Dendritic cell treated with granulocyte-macrophage colony-stimulating factor and Interleukin-4, amounts not matched to agents 40 ng/mL and 50 ng/mL, for 4 days (primary cell): ENCODE measurements around the gene GASK1B.

Source experiments
- H3K27ac Mint-ChIP-seq: one replicate; pipeline ENCODE4 v1.8.0; 2022; ENCODE audit warnings: mild to moderate bottlenecking, mixed read lengths
- H3K27me3 Mint-ChIP-seq: one replicate; pipeline ENCODE4 v1.8.0; 2022; ENCODE audit warnings: mild to moderate bottlenecking, mixed read lengths
- H3K36me3 Mint-ChIP-seq: one replicate; pipeline ENCODE4 v1.8.0; 2022; ENCODE audit warnings: low read depth, mixed read lengths
- H3K4me1 Mint-ChIP-seq: one replicate; pipeline ENCODE4 v1.8.0; 2022; ENCODE audit warnings: low read depth, mixed read lengths
- H3K4me3 Mint-ChIP-seq: one replicate; pipeline ENCODE4 v1.8.0; 2022; ENCODE audit warnings: mild to moderate bottlenecking, moderate library complexity, mixed read lengths
- H3K9me3 Mint-ChIP-seq: one replicate; pipeline ENCODE4 v1.8.0; 2022; ENCODE audit warnings: mixed read lengths
- intact Hi-C: fragments of 100-400 bp; cut with micrococcal nuclease; formaldehyde crosslinking; loops from one replicate; pipeline ENCODE4 v1.15.0; 2022

GASK1B gene

DNA sequence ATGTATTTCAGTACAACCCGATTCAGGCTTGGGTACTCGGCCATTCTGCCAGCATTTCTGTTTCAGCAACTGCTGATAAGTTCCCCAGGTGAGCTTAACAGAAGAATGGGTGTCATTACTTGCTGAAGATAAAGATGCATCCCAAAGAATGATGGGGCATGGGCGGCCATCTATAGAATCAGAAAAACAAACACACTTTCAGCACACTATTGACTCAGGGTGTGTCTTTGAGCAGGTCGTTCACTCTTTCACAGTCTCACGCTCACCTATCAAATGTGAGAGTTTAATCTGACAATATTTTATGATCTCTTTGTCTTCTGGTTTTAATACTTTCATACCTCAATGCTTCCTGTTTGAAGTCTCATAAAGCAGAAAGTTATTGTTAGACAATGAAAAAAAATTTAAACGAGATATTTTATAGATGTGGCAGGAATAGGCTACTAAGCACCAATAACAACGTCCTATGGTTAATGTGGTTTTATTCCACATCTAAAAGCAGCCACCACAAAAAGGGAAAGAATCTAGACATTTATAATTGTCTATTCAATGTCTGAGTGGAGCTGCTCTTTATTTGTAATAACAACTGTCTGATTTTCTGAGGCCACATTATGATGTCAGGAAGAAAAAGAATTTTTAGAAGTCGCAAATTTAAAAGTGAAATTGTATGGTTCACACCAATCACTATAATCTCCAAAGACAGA, 17.0 kb downstream of the GASK1B start:
- Mint-ChIP-seq H3K27me3 (no peaks in the 10 kb centered on the region), H3K4me1 (peaks cover 64% of the 10 kb centered on the region), H3K36me3 (peaks cover 86% of the 10 kb centered on the region), H3K4me3 (no peak overlapping the region), H3K9me3 (peaks cover 11% of the 10 kb centered on the region), H3K27ac (no peak overlapping the region)
- intact Hi-C loops: loop anchor here (5.0 kb wide), 1 partner anchor 34 kb away; no protein-coding TSS in a partner anchor

DNA sequence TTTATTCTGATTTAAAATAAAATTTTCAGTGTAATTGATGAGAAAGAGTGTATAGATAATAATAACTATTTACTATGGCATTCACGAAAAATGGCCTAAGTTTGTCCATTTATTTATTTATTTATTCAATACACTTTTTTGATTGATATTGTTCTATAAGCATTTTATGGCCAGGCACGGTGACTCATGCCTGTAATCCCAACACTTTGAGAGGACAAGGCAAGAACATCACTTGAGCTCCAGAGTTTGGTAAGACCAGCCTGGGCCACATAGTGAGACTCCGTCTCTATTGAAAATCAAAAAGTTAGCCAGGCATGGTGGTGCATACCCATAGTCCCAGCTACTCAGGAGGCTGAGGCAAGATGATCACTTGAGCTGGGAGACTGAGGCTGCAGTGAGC, 25.7 kb downstream of the GASK1B start:
- Mint-ChIP-seq H3K4me1 (peaks cover 20% of the 10 kb centered on the region), H3K9me3 (peaks cover 20% of the 10 kb centered on the region), H3K27me3 (no peaks in the 10 kb centered on the region), H3K27ac (no peak overlapping the region), H3K4me3 (no peak overlapping the region), H3K36me3 (peaks cover 64% of the 10 kb centered on the region)
- intact Hi-C loops: no loop called here

DNA sequence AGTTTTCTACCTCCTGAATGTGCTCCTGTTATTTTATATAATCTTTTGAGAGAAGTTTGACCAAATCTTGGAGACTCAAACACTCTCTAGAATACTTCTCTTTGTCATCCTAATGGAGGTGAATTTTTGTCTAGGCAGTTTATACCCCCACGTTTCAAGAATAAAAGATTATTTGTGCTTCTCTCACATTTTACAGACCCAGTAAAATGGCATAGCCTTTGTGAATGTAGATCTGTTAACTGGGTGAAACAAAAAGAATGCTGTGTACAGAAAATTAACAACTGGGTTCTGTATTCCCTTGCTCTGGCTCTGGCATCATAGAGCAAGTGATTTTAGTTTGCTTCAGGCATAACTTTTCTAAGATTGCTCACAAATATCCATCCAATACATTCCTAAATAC, 26.1 kb downstream of the GASK1B start:
- H3K4me3 Mint-ChIP-seq: no peak overlapping the region
- intact Hi-C loops: no loop called here
- peaks cover 64% of the 10 kb centered on the region for H3K36me3 Mint-ChIP-seq
- no peak overlapping the region for H3K27ac Mint-ChIP-seq
- H3K4me1 Mint-ChIP-seq: peaks cover 17% of the 10 kb centered on the region
- peaks cover 16% of the 10 kb centered on the region for H3K9me3 Mint-ChIP-seq
- no peaks in the 10 kb centered on the region for H3K27me3 Mint-ChIP-seq

DNA sequence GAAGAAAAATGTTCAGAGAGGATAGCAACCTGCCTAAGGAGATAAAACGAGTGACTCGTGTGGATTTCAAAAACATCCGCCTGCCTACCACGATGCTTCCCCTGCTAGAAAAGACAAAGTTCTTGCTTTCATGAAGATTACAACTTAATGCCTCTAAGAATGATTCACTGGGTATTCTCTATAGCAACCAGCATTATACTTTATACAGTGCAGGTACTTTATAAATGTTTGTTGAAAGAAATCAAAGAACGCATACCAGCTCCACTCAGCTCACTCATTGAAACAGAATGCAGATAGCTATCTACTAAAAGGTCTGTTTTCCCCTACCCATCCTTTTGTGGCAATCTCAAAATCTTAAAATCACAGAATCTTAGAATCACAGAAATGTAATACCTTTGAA, 33.7 kb downstream of the GASK1B start:
- intact Hi-C loops: no loop called here
- Mint-ChIP-seq H3K9me3 (peaks cover 9% of the 10 kb centered on the region), H3K4me1 (no peaks in the 10 kb centered on the region), H3K27me3 (no peaks in the 10 kb centered on the region), H3K36me3 (peaks cover 34% of the 10 kb centered on the region), H3K27ac (no peak overlapping the region), H3K4me3 (no peak overlapping the region)

DNA sequence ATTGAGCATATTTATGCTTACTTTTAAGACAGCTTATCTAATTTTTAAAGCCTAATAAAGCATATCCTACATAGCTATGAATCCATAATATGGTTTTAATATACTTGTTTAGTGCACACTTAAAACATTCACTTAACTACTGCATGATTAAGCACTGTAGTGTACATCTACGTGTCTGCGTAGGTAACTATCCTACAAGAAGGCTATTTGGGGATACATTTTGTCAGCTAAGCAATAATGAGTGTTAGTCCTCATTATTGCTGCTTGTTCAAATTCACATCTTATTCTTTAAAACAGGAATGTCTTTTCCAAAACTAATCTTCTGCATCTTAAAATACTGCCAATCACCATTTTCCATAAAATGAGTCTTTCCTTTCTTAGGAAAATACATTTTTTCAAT, 38.6 kb downstream of the GASK1B start:
- Mint-ChIP-seq H3K4me1 (peaks cover 18% of the 10 kb centered on the region), H3K4me3 (no peak overlapping the region), H3K27me3 (no peaks in the 10 kb centered on the region), H3K9me3 (no peaks in the 10 kb centered on the region), H3K27ac (no peak overlapping the region), H3K36me3 (peaks cover 36% of the 10 kb centered on the region)
- intact Hi-C loops: no loop called here

DNA sequence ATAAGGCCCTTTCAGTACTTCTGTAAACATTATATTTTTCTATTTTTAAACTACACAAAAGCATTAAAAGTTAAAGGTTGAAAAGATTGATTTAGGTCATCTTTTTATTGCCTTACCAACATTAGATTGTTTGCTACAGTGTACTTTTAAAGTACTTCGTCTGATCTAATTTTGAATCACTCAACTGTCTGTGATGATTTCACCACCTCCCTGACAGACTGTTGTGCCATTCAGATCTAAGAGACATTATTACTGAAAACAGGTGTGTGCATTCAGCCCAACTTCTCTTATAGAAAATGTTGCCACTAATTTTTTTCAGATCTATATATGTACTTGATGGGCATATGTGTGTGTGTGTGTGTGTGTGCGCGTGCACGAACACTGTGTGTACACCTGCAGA, 39.3 kb downstream of the GASK1B start:
- H3K9me3 Mint-ChIP-seq: no peaks in the 10 kb centered on the region
- peaks cover 18% of the 10 kb centered on the region for H3K4me1 Mint-ChIP-seq
- H3K4me3 Mint-ChIP-seq: no peak overlapping the region
- H3K36me3 Mint-ChIP-seq: peaks cover 43% of the 10 kb centered on the region
- intact Hi-C loops: no loop called here
- no peaks in the 10 kb centered on the region for H3K27me3 Mint-ChIP-seq
- H3K27ac Mint-ChIP-seq: no peak overlapping the region

DNA sequence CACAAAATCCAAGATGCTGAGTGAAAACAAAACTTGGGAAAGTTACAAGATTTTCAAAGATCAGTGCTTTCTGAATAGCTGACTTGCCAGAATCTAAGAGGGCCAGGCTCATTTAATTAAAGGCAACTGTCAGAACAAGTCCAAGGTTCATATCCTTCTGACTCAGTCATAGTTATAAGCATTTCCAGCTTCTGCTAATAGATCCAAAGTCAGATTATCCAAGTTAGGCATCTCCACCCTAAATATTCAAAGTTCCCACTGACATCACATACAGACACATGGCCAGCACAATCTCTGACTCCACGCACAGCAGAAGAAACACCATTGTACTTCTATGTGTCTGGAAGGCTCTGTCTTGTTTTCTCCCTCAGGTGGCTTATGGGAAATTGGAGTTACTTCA, 41.8 kb downstream of the GASK1B start:
- Mint-ChIP-seq H3K27ac (no peak overlapping the region), H3K36me3 (peaks cover 54% of the 10 kb centered on the region), H3K4me1 (peaks cover 18% of the 10 kb centered on the region), H3K4me3 (no peak overlapping the region), H3K27me3 (no peaks in the 10 kb centered on the region), H3K9me3 (no peaks in the 10 kb centered on the region)
- intact Hi-C loops: no loop called here

DNA sequence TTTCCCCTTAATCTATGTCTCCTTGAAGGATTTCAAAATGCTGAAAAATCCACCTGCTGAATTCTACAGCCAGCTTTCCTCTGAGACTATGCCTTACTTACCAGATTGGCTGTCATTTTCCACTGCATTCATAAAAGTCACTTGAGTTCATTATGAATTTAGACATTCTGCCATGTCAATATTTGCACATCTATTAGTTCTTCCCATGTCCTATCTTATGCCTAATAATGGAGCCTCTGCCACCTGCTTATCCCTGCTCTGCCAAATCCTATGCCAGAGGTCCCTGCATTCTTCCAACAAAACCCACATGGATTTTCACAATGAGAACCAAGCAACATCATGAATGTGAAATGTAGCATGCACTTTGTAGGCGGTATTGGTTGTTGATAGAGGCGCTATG, 42.6 kb downstream of the GASK1B start:
- no peak overlapping the region for H3K4me3 Mint-ChIP-seq
- H3K27ac Mint-ChIP-seq: no peak overlapping the region
- intact Hi-C loops: no loop called here
- H3K36me3 Mint-ChIP-seq: peaks cover 62% of the 10 kb centered on the region
- no peaks in the 10 kb centered on the region for H3K9me3 Mint-ChIP-seq
- H3K4me1 Mint-ChIP-seq: peaks cover 18% of the 10 kb centered on the region
- no peaks in the 10 kb centered on the region for H3K27me3 Mint-ChIP-seq

DNA sequence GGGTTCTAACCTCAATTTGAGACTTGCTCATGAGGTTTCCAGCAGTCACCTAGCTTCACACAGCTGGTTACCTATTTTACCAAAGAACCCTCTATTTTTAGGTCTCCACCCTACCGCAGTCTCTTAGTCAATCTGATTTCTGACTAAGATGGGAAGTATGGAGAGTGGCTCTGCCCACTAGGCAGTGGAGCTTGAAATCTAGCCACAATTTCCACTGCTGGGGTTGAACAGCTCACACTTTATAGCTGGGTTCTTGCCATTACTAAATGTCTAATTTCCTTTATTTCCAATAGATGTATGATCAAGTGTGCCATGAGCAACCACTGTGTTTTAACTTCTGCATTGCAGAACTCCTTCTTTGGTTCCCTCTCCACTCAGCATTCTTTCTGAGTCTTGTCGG, 43.1 kb downstream of the GASK1B start:
- Mint-ChIP-seq H3K36me3 (peaks cover 63% of the 10 kb centered on the region), H3K4me3 (no peak overlapping the region), H3K27ac (no peak overlapping the region), H3K27me3 (no peaks in the 10 kb centered on the region), H3K9me3 (no peaks in the 10 kb centered on the region), H3K4me1 (peaks cover 18% of the 10 kb centered on the region)
- intact Hi-C loops: no loop called here

DNA sequence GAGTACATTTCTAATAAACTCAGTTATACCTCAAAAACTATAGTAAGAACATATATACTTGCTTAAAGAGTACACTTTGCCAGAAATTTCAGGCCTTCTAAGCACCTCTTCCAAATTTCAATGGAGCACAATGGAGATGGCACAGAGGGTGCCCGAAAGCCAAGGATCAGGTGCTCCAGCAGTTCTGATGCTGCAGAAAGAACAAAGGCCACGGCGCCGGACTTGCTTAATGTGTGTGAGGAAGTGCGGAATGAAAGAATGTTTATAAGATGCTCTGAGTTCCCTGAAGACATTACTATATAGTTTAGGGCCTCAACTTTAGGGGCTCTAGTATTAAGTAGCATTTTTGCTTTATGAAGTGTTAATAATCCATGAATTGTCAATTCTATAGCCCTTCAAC, 44.3 kb downstream of the GASK1B start:
- no peak overlapping the region for H3K4me3 Mint-ChIP-seq
- H3K27me3 Mint-ChIP-seq: no peaks in the 10 kb centered on the region
- peaks cover 72% of the 10 kb centered on the region for H3K36me3 Mint-ChIP-seq
- no peak overlapping the region for H3K27ac Mint-ChIP-seq
- H3K4me1 Mint-ChIP-seq: peaks cover 18% of the 10 kb centered on the region
- intact Hi-C loops: no loop called here
- H3K9me3 Mint-ChIP-seq: no peaks in the 10 kb centered on the region

DNA sequence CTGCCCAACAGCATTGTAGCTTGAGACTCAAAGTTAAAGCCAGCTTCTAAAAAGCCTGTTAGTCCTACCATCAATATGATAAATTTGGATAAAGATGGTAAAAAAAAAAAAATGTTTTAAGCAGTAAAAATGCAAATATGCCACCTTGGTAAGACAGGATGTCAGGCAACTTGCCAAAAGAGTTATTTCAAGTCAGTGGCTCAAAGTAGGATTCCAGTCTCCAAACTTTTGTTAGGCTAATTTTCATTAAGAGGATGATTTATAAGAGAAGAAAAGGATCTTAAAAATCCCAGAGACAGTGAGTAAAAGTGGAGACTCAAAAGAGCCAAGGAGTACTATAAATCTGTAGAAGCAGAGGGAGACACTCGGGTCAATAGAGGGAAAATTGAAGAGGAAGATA, 47.5 kb downstream of the GASK1B start:
- Mint-ChIP-seq H3K36me3 (peaks cover 52% of the 10 kb centered on the region), H3K27ac (no peak overlapping the region), H3K4me3 (no peak overlapping the region), H3K4me1 (peaks cover 17% of the 10 kb centered on the region), H3K27me3 (no peaks in the 10 kb centered on the region), H3K9me3 (no peaks in the 10 kb centered on the region)
- intact Hi-C loops: no loop called here
